Gastrocnemius medialis (tissue), 4 donors: ENCODE results near the gene RSL24D1. TPM values are rescaled to one million over a fixed set of nuclear protein-coding genes. Genes with fewer than 3 reads are reported as not detected.

ENCODE experiments used
- ATAC-seq, 2 donors: fragments of 150-250 bp; one replicate each; pipeline ENCODE4 v1.9.1; 2016
- DNase-seq, 2 donors: peaks; one replicate each; pipeline ENCODE4 v3.0.0-alpha.2; 2019
- H3K27ac ChIP-seq, 4 donors: fragments of 200-600 bp; sonication (generic); 1 replicate in 1 of 4; 2 replicates in 3 of 4; pipeline ENCODE4 v1.5.1; 2016 to 2018; ENCODE audit warnings: mild to moderate bottlenecking in 2 of 4, moderate library complexity in 1 of 4
- H3K27me3 ChIP-seq, 3 donors: fragments of 200-600 bp; sonication (generic) in 2 of 3; 1 replicate in 1 of 3; 2 replicates in 2 of 3; pipeline versions ENCODE4 v1.5.1 to v1.6.0; 2016 to 2019; ENCODE audit warnings: mild to moderate bottlenecking in 1 of 3, moderate library complexity in 1 of 3
- H3K36me3 ChIP-seq, 2 donors: fragments of 200-600 bp; sonication (generic) in 1 of 2; one replicate each; pipeline ENCODE4 v1.5.1; 2017 to 2018
- H3K4me1 ChIP-seq, 2 donors: fragments of 200-600 bp; sonication (generic) in 1 of 2; one replicate each; pipeline ENCODE4 v1.5.1; 2016 to 2017; ENCODE audit warnings: mild to moderate bottlenecking in 2 of 2
- H3K4me3 ChIP-seq, 4 donors: fragments of 200-600 bp; sonication (generic) in 3 of 4; 1 replicate in 1 of 4; 2 replicates in 3 of 4; pipeline ENCODE4 v1.5.1; 2016 to 2019; ENCODE audit warnings: mild to moderate bottlenecking in 2 of 4
- H3K9me3 ChIP-seq, 3 donors: fragments of 200-600 bp; sonication (generic) in 2 of 3; 1 replicate in 1 of 3; 2 replicates in 2 of 3; pipeline ENCODE4 v1.5.1; 2016 to 2019
- CTCF ChIP-seq, 5 experiments: fragments of 450-650 bp in 3 of 5; fragments of 200-600 bp in 2 of 5; sonication (generic) in 2 of 5; IDR thresholded peaks in 4 of 5; conservative IDR thresholded peaks in 1 of 5; 1 replicate in 4 of 5; 2 replicates in 1 of 5; pipeline ENCODE4 v1.5.1; 2016 to 2019; ENCODE audit warnings: antibody characterized with exemption in 5 of 5, mild to moderate bottlenecking in 3 of 5, moderate library complexity in 3 of 5
- POLR2A ChIP-seq, 2 donors: fragments of 450-650 bp; IDR thresholded peaks; one replicate each; pipeline ENCODE4 v1.6.1; 2017; ENCODE audit warnings: antibody characterized with exemption in 2 of 2, mild to moderate bottlenecking in 2 of 2, moderate library complexity in 2 of 2
- in situ Hi-C, 4 donors: fragments of 200-750 bp; cut with MboI; loops; one replicate each; pipeline versions ENCODE4 v1.15.0 to v1.8.0; 2017; ENCODE audit warnings: low sequenced_read_pairs in 4 of 4
- intact Hi-C: fragments of 100-400 bp; cut with DNase I; formaldehyde crosslinking; loops from one replicate; pipeline ENCODE4 v1.15.1; 2023; ENCODE audit warnings: low total_unique reads
- total RNA-seq, 4 donors: library from RNA; depleted of rRNA; stranded (reverse); fragments of >200 nt; gene quantifications; one replicate each; pipeline versions ENCODE4 v1.1.0 to v1.2.3, GENCODE V29; 2016

The RSL24D1 gene
- total RNA-seq, 4 donors from 2014 or later = 36.8 to 53.3 (median 52.0) TPM

DNA sequence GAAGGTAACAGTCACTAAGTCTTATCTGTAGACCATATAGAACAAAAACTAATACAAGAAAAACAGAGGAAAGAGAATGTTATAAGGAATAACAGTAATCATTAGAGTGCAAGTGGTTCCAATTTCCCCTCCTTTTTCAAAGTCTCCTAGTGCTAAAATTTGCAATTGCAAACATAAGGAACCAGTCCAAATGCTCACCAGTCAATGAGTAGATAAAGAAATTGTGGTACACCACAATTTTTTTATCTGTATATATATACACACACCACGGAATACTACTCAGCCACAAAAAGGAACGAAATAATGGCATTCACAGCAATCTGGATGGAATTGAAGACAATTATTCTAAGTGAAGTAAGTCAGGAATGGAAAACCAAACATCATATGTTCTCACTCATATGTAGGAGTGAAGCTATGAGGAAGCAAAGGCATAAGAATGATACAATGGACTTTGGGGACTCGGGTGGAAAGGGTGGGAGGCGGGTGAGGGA is 38.9 kb upstream of the RSL24D1 start:
- no peak overlapping the region for H3K27ac ChIP-seq
- in situ Hi-C loops = no loop called here
- H3K9me3 ChIP-seq = no peaks in the 10 kb centered on the region
- intact Hi-C loops = no loop called here
- no peaks in the 10 kb centered on the region for H3K36me3 ChIP-seq
- no peak overlapping the region for H3K4me3 ChIP-seq
- no peak for ATAC-seq
- TF ChIP-seq POLR2A (IDR thresholded peaks at IDR 0.05) (no peak), CTCF (IDR thresholded peaks at IDR 0.05 in 4 of 5, conservative IDR thresholded peaks at IDR 0.05 in 1 of 5) (no peak)
- H3K27me3 ChIP-seq = no peaks in the 10 kb centered on the region
- H3K4me1 ChIP-seq = no peaks in the 10 kb centered on the region
- no peak for DNase-seq

- Histone ChIP-seq H3K4me1 (no peaks in the 10 kb centered on the region), H3K4me3 (no peak overlapping the region), H3K36me3 (no peaks in the 10 kb centered on the region), H3K27ac (no peak overlapping the region), H3K9me3 (no peaks in the 10 kb centered on the region), H3K27me3 (no peaks in the 10 kb centered on the region)
- ATAC-seq = no peak
- in situ Hi-C loops = no loop called here
- TF ChIP-seq CTCF (IDR thresholded peaks at IDR 0.05 in 4 of 5, conservative IDR thresholded peaks at IDR 0.05 in 1 of 5) = no peak
- TF ChIP-seq POLR2A (IDR thresholded peaks at IDR 0.05) = no peak
- no peak for DNase-seq
- intact Hi-C loops = no loop called here
Observed at GRCh38 chr15:55234800-55235104, 38.0 kb upstream of the RSL24D1 start.

- in situ Hi-C loops = no loop called here
- no peak for ATAC-seq
Observed at GRCh38 chr15:55234104-55234799, 37.5 kb upstream of the RSL24D1 start.

GRCh38 chr15:55231455-55231854 is 34.7 kb upstream of the RSL24D1 start:
- Histone ChIP-seq H3K27me3 (no peaks in the 10 kb centered on the region), H3K27ac (no peak overlapping the region), H3K9me3 (no peaks in the 10 kb centered on the region), H3K36me3 (no peaks in the 10 kb centered on the region), H3K4me3 (no peak overlapping the region), H3K4me1 (no peaks in the 10 kb centered on the region)
- intact Hi-C loops (no loop called here), in situ Hi-C loops (no loop called here)
- DNase-seq (no peak), ATAC-seq (no peak)
- TF ChIP-seq POLR2A (IDR thresholded peaks at IDR 0.05) (no peak), CTCF (IDR thresholded peaks at IDR 0.05 in 4 of 5, conservative IDR thresholded peaks at IDR 0.05 in 1 of 5) (no peak)

More at GRCh38 chr15:55234104-55234799, 37.5 kb upstream of the RSL24D1 start:
- H3K27me3 ChIP-seq = no peaks in the 10 kb centered on the region
- no peaks in the 10 kb centered on the region for H3K36me3 ChIP-seq
- no peak overlapping the region for H3K27ac ChIP-seq
- TF ChIP-seq POLR2A (IDR thresholded peaks at IDR 0.05) (no peak), CTCF (IDR thresholded peaks at IDR 0.05 in 4 of 5, conservative IDR thresholded peaks at IDR 0.05 in 1 of 5) (no peak)
- intact Hi-C loops = no loop called here
- no peak overlapping the region for H3K4me3 ChIP-seq
- DNase-seq = no peak
- no peaks in the 10 kb centered on the region for H3K4me1 ChIP-seq
- no peaks in the 10 kb centered on the region for H3K9me3 ChIP-seq

GRCh38 chr15:55230953-55231352 is 34.2 kb upstream of the RSL24D1 start:
- H3K27me3 ChIP-seq = no peaks in the 10 kb centered on the region
- TF ChIP-seq POLR2A (IDR thresholded peaks at IDR 0.05) = no peak
- no peak for TF ChIP-seq CTCF (IDR thresholded peaks at IDR 0.05 in 4 of 5, conservative IDR thresholded peaks at IDR 0.05 in 1 of 5)
- no peaks in the 10 kb centered on the region for H3K4me1 ChIP-seq
- no peak overlapping the region for H3K27ac ChIP-seq
- no peaks in the 10 kb centered on the region for H3K36me3 ChIP-seq
- H3K9me3 ChIP-seq = no peaks in the 10 kb centered on the region
- H3K4me3 ChIP-seq = no peak overlapping the region
- in situ Hi-C loops = no loop called here
- DNase-seq = no peak
- no peak for ATAC-seq
- intact Hi-C loops = no loop called here
